ENCODE results near the gene NOP56. TPM values are rescaled to one million over a fixed set of nuclear protein-coding genes. Genes with fewer than 3 reads are reported as not detected.
A peak's percentile ranks its signal among the peaks of the same experiment; 100 is the strongest.

Gene NOP56
- total and polyA plus RNA-seq, 2 of the 8 experiments (the other 6 are each of a cell fraction or from before 2014, with no cell fraction given): 391 to 677 TPM

DNA sequence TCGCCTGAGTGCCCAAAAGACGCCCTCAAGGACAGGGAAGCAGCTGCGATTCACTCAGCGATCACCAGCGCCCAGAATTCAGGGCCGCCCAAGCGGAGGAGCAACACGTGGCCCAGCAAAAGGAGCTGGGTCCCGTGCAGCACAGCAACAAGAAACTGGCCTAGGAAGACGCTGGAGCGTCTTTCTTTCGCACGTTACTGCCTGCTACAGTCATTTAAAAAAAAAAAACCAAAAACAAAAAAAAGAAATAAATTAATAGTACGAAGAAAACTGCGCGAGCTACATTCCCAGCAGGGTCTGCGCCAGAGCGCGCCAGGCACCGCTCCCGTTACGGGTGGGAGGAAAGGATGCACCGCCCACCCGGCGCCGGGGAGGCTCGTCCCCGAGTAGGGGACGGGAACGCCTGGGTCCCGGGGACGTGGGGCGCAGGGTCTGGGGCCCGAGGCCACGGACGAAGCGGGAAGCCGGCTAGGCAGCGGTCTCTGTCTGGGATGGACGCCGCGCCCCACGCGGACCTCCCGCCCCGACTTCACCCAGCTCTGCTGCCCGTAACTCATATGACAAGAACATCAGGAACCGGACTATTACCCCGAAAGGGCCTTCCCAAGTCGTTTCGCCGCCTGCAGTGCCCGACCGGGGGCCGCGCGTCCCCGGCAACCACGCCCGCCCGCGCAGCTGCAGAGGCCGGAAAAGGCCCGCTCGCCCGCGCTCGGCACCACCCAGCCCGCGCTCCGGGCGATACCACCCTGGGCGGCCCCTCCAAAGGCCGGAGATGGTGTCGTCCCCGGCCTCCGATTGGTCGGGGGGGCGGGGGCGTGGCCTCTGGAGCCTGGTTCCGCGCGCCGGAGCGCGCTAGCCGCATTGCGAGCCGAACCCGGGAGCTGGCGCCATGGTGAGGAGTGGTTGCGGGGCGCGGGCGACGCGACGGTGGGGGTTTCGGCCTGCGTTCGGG, at the start of gene NOP56 (continued):
- TF ChIP-seq, protein P1, sequence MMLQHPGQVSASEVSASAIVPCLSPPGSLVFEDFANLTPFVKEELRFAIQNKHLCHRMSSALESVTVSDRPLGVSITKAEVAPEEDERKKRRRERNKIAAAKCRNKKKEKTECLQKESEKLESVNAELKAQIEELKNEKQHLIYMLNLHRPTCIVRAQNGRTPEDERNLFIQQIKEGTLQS (IDR thresholded peaks at IDR 0.05; ENCODE audit: insufficient read depth, low read depth, low read length): no peak
- TF ChIP-seq, protein P2, sequence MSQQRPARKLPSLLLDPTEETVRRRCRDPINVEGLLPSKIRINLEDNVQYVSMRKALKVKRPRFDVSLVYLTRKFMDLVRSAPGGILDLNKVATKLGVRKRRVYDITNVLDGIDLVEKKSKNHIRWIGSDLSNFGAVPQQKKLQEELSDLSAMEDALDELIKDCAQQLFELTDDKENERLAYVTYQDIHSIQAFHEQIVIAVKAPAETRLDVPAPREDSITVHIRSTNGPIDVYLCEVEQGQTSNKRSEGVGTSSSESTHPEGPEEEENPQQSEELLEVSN (IDR thresholded peaks at IDR 0.05): no peak; the same call in 1 of the 2 replicates
- TF ChIP-seq EGR1 (IDR thresholded peaks at IDR 0.05; ENCODE audit: borderline replicate concordance, low read depth, low read length) (peak; percentile 56; the same call in 1 of the 2 replicates), YY1 (IDR thresholded peaks at IDR 0.05; ENCODE audit: low read depth, low read length) (no peak), PHF8 (conservative IDR thresholded peaks at IDR 0.05; ENCODE audit: low read depth, low read length) (peak; percentile 58), TAF1 (IDR thresholded peaks at IDR 0.05; ENCODE audit: low read depth, low read length) (peak; percentile 100), POLR2AphosphoS5 (IDR thresholded peaks at IDR 0.05; ENCODE audit: low read depth, low read length) (peak; percentile 95), HDAC2 (IDR thresholded peaks at IDR 0.05; ENCODE audit: borderline replicate concordance in 1 of 2, low read depth in 2 of 2, low read length in 2 of 2) (no peak), EP300 (IDR thresholded peaks at IDR 0.05; ENCODE audit: borderline replicate concordance in 1 of 2, low read depth in 2 of 2, low read length in 2 of 2) (peak in 1 of 2 experiments; percentile 99; a peak in 2 of 3 replicates), SIRT6 (IDR thresholded peaks at IDR 0.05; ENCODE audit: low read length) (no peak), SIN3A (conservative IDR thresholded peaks at IDR 0.05 in 1 of 2, IDR thresholded peaks at IDR 0.05 in 1 of 2; ENCODE audit: low read depth in 1 of 2, low read length in 2 of 2) (0 out of 4 replicates have a peak, but pooled peaks have one; percentile 19 to 84), JUND (IDR thresholded peaks at IDR 0.05; ENCODE audit: low read length) (peak; percentile 98), TBP (IDR thresholded peaks at IDR 0.05; ENCODE audit: low read depth, low read length) (peak; percentile 97), NRF1 (IDR thresholded peaks at IDR 0.05; ENCODE audit: low read depth, low read length) (peak; percentile 10; the same call in 1 of the 2 replicates), KDM4A (IDR thresholded peaks at IDR 0.05; ENCODE audit: low read depth, low read length, severe bottlenecking) (peak; percentile 61), POLR2A (IDR thresholded peaks at IDR 0.05; ENCODE audit: control extremely low read depth in 1 of 2, low read depth in 2 of 2, low read length in 2 of 2) (peak; percentile 93 to 95), RBBP5 (IDR thresholded peaks at IDR 0.05; ENCODE audit: borderline replicate concordance, low read depth, low read length) (peak; percentile 73; the same call in 1 of the 2 replicates), GTF2F1 (IDR thresholded peaks at IDR 0.05; ENCODE audit: borderline replicate concordance, low read depth, low read length) (no peak), SAP30 (IDR thresholded peaks at IDR 0.05; ENCODE audit: insufficient read depth, insufficient replicate concordance, low read length) (no peak)
- TF ChIP-seq, protein P3, sequence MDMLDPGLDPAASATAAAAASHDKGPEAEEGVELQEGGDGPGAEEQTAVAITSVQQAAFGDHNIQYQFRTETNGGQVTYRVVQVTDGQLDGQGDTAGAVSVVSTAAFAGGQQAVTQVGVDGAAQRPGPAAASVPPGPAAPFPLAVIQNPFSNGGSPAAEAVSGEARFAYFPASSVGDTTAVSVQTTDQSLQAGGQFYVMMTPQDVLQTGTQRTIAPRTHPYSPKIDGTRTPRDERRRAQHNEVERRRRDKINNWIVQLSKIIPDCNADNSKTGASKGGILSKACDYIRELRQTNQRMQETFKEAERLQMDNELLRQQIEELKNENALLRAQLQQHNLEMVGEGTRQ (IDR thresholded peaks at IDR 0.05; ENCODE audit: low read length): peak; percentile 54
